Body of pancreas (tissue), 4 donors: ENCODE measurements around the gene IL5RA.

Source experiments
- CTCF ChIP-seq, 7 experiments: fragments of 450-650 bp in 4 of 7; fragments of 200-600 bp in 3 of 7; sonication (generic) in 3 of 7; IDR thresholded peaks; one replicate each; pipeline ENCODE4 v1.5.1; 2016 to 2019; ENCODE audit warnings: antibody characterized with exemption in 7 of 7
- POLR2A ChIP-seq, 3 donors: fragments of 450-650 bp; IDR thresholded peaks; one replicate each; pipeline ENCODE4 v1.6.1; 2016; ENCODE audit warnings: antibody characterized with exemption in 3 of 3, mild to moderate bottlenecking in 2 of 3

- TF ChIP-seq CTCF (IDR thresholded peaks at IDR 0.05), result no peak
- no peak for TF ChIP-seq POLR2A (IDR thresholded peaks at IDR 0.05)
Observed at GRCh38 chr3:3027976-3028567, 82.1 kb downstream of the IL5RA start.
